Right lobe of liver (tissue), 6 donors: Measurements from ENCODE around the gene ATP5IF1. TPM values are rescaled to one million over a fixed set of nuclear protein-coding genes. Genes with fewer than 3 reads are reported as not detected.

ENCODE experiments used
- ATAC-seq, 4 donors: fragments of 200-7000 bp; cut with Tn5 transposase; one replicate each; pipeline ENCODE4 v1.9.1; 2020; ENCODE audit warnings: mild to moderate bottlenecking in 4 of 4, moderate library complexity in 4 of 4
- DNase-seq, 3 donors: peaks; one replicate each; pipeline ENCODE4 v3.0.0-alpha.2; 2020
- H3K27ac ChIP-seq, 3 donors: fragments of 200-600 bp; one replicate each; pipeline ENCODE4 v1.8.0; 2022
- H3K27me3 ChIP-seq, 2 donors: fragments of 200-600 bp; one replicate each; pipeline ENCODE4 v1.8.0; 2022
- H3K36me3 ChIP-seq, 4 donors: fragments of 200-600 bp; sonication (generic) in 1 of 4; one replicate each; pipeline versions ENCODE4 v1.5.1 to v1.8.0; 2017 to 2022; ENCODE audit warnings: control low read depth in 1 of 4
- H3K4me1 ChIP-seq, 4 donors: fragments of 200-600 bp; sonication (generic) in 1 of 4; one replicate each; pipeline versions ENCODE4 v1.5.1 to v1.8.0; 2017 to 2022; ENCODE audit warnings: control low read depth in 1 of 4
- H3K4me3 ChIP-seq, 3 donors: fragments of 200-600 bp; one replicate each; pipeline ENCODE4 v1.8.0; 2022
- H3K9me3 ChIP-seq, 4 donors: fragments of 200-600 bp; sonication (generic) in 1 of 4; one replicate each; pipeline versions ENCODE4 v1.5.1 to v1.8.0; 2017 to 2022; ENCODE audit warnings: control low read depth in 1 of 4
- POLR2A ChIP-seq: fragments of 450-650 bp; IDR thresholded peaks from one replicate; pipeline ENCODE4 v1.6.1; 2017; ENCODE audit warnings: antibody characterized with exemption, mild to moderate bottlenecking
- WGBS: methylation state at CpG from one replicate; pipeline ENCODE4 v1.1.6; 2018; ENCODE audit warnings: low coverage, low lambda C conversion rate; ENCODE audit not compliant: insufficient coverage; ENCODE audit errors: missing lambda C conversion rate; 5-methylcytosine and 5-hydroxymethylcytosine counted together
- intact Hi-C, 2 donors: fragments of 100-400 bp; cut with DNase I; formaldehyde crosslinking; loops; one replicate each; pipeline versions ENCODE4 v1.11.2 to v1.14.1; 2022
- total RNA-seq, 6 experiments: library from RNA; depleted of rRNA in 2 of 6; stranded (reverse); fragments of >200 nt in 2 of 6; fragmentation: NEBNext Ultra II Directional in 3 of 6; extraction: Animal tissue kit (Norgen Biotek cat#: 25700) in 3 of 6; gene quantifications; one replicate each; pipeline versions ENCODE4 v1.1.0 to v1.2.4, GENCODE V29; 2016 to 2023
- TF ChIP-seq, protein P1 (sequence below), 4 donors: fragments of 200-600 bp in 3 of 4; fragments of 450-650 bp in 1 of 4; IDR thresholded peaks; one replicate each; pipeline versions ENCODE4 v1.5.1 to v1.8.0; 2016 to 2022; ENCODE audit warnings: antibody characterized with exemption in 4 of 4, mild to moderate bottlenecking in 2 of 4
- donor health status: DM: no; HTN: yes; CAD: no.
- donor health status: DM: no; HTN: no; CAD: no.
- donor health status: DM: no; HTN: no; CAD: no.
- donor health status: DM: no; HTN: yes; CAD: no.
- donor health status: DM: no; HTN: yes; CAD: no.

Gene ATP5IF1
- total RNA-seq, 6 experiments from 2014 or later, result 86.7 to 315 (median 116) TPM

DNA sequence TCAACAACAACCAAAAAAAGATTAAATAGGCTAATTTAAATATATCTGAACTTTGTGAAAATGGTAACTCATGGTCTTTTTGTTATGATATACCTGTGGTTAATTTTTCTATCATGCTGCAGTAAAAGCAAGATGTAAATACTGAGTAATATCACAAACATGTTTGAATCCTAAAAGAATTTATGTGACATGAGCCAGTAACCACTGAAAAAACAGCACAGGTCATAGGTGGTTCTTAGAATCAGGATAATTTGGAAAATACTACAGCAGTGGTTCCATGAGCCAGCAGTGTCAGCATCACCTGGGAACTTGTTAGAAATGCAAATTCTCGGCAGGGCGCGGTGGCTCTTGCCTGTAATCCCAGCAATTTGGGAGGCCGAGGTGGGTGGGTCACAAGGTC, 4.1 kb downstream of the ATP5IF1 start:
- H3K4me1 ChIP-seq, result peaks cover 0 to 29% (median 14%) of the 10 kb centered on the region in 4 donors
- intact Hi-C loops, result no loop called here
- H3K9me3 ChIP-seq, result no peaks in the 10 kb centered on the region
- no peak overlapping the region for H3K4me3 ChIP-seq
- DNase-seq (no peak), ATAC-seq (no peak)
- 100% methylated on average over 1 of the region's 4 CpGs for WGBS
- no peak overlapping the region for H3K27ac ChIP-seq
- TF ChIP-seq, protein P1, sequence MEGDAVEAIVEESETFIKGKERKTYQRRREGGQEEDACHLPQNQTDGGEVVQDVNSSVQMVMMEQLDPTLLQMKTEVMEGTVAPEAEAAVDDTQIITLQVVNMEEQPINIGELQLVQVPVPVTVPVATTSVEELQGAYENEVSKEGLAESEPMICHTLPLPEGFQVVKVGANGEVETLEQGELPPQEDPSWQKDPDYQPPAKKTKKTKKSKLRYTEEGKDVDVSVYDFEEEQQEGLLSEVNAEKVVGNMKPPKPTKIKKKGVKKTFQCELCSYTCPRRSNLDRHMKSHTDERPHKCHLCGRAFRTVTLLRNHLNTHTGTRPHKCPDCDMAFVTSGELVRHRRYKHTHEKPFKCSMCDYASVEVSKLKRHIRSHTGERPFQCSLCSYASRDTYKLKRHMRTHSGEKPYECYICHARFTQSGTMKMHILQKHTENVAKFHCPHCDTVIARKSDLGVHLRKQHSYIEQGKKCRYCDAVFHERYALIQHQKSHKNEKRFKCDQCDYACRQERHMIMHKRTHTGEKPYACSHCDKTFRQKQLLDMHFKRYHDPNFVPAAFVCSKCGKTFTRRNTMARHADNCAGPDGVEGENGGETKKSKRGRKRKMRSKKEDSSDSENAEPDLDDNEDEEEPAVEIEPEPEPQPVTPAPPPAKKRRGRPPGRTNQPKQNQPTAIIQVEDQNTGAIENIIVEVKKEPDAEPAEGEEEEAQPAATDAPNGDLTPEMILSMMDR (IDR thresholded peaks at IDR 0.05), result no peak
- no peak for TF ChIP-seq POLR2A
- H3K27me3 ChIP-seq, result no peaks in the 10 kb centered on the region
- H3K36me3 ChIP-seq, result no peaks in the 10 kb centered on the region

DNA sequence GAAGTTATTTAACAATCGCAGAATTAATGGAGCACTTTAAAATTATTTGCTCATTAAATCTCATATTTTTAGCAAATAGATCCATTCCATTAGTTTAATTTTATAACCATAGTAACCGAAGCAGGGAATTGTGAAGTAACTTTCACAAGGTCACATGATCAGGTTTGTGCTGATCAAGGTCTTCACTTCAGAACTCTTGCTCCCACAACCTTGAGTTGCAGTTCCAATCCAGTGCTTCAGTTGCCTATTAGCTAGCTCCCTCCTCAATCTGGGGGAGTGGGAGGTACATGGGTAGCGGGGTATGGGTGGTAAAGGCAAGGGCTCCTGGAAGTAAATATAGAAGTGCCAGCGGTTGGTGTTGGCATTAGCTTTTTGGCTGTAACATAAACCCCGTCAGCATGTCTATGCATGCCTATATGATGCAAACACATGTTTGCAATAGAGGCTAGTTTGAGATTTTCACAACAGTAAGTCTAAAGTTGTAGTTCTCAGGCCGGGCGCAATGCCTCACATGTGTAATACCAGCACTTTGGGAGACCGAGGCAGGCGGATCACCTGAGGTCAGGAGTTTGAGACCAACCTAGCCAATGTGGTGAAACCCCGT, 5.8 kb downstream of the ATP5IF1 start:
- intact Hi-C loops, result no loop called here
- Histone ChIP-seq H3K4me3 (no peak overlapping the region), H3K36me3 (no peaks in the 10 kb centered on the region), H3K4me1 (peaks cover 0 to 37% (median 15%) of the 10 kb centered on the region in 4 donors), H3K9me3 (no peaks in the 10 kb centered on the region), H3K27me3 (no peaks in the 10 kb centered on the region), H3K27ac (no peak overlapping the region)
- 91% methylated on average over 10 of the region's 10 CpGs for WGBS
- DNase-seq, result peak in 1 of 3 donors; percentile 35
- TF ChIP-seq, protein P1 (IDR thresholded peaks at IDR 0.05), result no peak
- no peak for TF ChIP-seq POLR2A
- ATAC-seq, result no peak

DNA sequence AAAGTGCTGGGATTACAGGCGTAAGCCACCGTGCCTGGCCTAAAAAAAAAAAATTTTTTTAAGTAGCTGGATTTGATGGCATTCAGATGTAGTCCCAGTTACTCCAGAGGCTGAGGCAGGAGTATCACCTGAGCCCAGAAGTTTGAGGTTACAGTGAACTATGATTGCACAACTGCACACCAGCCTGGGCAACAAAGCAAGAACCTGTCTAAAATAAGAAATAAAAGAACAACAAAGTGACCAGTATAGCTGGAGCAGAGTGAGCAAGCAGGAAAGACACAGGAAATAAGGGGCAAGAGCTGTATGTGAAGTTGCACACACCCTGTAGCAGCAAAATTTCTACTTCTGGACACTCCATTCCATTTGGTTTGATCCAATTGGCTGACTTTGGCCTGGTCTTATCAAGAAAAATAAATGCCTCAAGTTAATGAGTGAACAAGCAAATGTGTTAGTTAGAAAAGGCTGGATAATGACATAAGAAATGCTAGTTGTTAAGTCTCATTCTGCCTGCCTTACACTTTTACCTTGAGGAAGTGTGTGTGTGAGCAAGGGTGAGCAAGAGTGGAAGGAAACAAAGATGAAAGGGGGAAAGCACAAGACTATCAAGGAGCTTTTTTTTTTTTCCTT, 7.9 kb downstream of the ATP5IF1 start:
- TF ChIP-seq, protein P1 (IDR thresholded peaks at IDR 0.05), result no peak
- TF ChIP-seq POLR2A, result no peak
- peak overlapping the region in 2 of 3 donors; percentile 43 to 78 for H3K27ac ChIP-seq
- intact Hi-C loops, result no loop called here
- ATAC-seq (peak in 2 of 4 donors; percentile 1 to 2), DNase-seq (peak in 1 of 3 donors; percentile 53)
- WGBS, result 52% methylated on average over 2 of the region's 2 CpGs
- H3K4me1 ChIP-seq, result peaks cover 2 to 44% (median 18%) of the 10 kb centered on the region in 4 donors
- H3K4me3 ChIP-seq, result no peak overlapping the region
- H3K9me3 ChIP-seq, result no peaks in the 10 kb centered on the region
- no peaks in the 10 kb centered on the region for H3K27me3 ChIP-seq
- no peaks in the 10 kb centered on the region for H3K36me3 ChIP-seq

DNA sequence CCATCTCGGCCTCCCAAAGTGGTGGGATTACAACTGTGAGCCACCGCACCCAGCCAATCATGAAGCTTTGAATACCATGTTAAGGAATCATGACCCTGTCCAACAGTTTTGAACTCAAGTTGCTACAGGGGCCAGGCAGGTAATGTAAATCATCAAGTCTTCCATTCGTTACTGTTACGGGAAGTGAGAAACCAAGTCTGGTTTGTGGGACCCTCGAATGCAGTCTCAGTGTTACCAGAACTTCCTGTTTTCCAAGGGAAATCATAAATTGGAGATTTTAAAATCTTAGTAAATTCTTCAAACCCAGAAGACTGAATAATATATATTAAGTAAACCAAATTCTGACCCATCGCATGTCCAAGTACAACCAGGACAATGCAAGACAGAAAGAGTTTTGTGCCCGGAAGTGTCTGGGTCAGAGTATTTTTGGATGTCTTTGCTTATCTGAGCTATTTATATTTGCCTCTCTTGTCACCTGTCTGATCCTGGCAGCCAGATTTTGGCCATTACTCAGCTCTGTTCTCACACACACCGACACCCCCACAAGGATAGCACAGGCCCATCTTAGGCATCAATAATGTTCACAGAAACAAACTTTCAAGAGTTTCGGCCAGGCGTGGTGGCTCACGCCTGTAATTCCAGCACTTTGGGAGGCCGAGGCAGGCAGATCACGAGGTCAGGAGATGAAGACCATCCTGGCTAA, 8.8 kb downstream of the ATP5IF1 start:
- TF ChIP-seq POLR2A, result no peak
- TF ChIP-seq, protein P1 (IDR thresholded peaks at IDR 0.05), result no peak
- H3K27ac ChIP-seq, result peak overlapping the region; percentile 26 to 78 (median 43)
- peak in 1 of 3 donors; percentile 61 for DNase-seq
- H3K36me3 ChIP-seq, result no peaks in the 10 kb centered on the region
- no peaks in the 10 kb centered on the region for H3K9me3 ChIP-seq
- peaks cover 2 to 49% (median 18%) of the 10 kb centered on the region in 4 donors for H3K4me1 ChIP-seq
- 48% methylated on average over 13 of the region's 13 CpGs for WGBS
- intact Hi-C loops, result no loop called here
- no peak overlapping the region for H3K4me3 ChIP-seq
- no peaks in the 10 kb centered on the region for H3K27me3 ChIP-seq
- peak in 1 of 4 donors; percentile 7 for ATAC-seq
